ENCODE measurements around the gene SLC9A3.

The SLC9A3 gene

DNA sequence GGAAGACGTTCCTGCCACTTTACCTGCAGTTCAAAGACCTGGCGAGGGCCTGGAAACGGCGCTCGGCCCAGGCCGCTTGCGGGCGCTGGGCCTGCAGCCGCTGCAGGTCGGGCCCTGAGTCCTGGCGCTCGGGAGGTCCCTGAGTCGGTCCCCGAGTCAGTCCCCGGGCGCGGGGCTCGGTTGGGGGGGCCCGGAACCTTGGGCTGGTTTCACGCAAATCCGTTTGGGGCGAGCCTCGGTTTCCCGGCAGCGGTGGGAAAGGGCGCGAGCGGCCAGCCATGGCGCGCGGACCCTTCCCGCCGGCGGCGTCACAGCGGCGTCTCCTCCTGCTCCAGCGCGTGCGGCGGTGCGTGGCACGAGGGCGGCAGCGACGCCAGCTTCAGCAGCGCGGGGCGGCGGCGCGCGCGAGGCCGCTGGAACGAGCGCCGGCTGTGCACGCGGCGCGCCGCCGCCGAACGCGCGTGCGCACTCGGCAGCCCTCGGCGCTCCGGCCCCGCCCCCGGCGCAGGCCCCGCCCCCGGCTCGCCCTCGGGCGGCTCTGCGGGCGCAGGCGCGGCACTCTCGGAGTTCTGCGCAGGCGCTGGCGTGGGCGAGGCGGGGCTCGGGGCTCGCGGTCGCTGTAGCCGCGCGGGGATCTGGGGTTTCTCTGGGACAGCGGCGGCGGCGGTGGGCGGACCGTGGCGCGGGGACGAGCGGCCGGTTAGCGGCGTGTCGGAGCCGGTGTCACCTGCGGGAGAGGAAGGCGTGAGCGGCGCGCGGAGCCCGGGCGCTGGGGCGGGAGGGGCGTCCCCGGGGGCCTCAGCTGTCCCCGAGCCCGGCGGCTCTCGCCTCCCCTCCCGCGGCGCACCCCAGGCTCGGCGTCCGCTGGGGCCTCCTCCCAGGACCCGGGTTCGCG is 51.3 kb downstream of the SLC9A3 start:
- peak; percentile 95 for DNase-seq

- DNase-seq, result no peak
Measured at GRCh38 chr5:472076-472655, 52.1 kb downstream of the SLC9A3 start.

DNA sequence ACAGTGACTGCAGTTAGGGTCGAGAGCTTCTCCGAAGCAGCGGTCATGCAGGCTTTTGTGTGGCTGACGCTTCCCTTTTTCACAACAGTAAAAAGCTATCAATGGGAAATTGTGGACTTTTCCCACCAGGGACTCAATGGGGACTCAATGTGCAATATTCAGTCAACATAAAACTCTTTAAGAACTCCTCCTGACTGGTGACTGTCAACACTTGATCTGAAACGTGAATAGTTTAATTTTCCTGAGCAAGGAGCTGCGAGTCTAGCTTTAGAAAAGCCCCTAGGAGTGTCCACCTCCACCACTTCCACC is 52.5 kb downstream of the SLC9A3 start:
- DNase-seq, result no peak

GRCh38 chr5:470961-471749 is 53.1 kb downstream of the SLC9A3 start:
- DNase-seq, result no peak

- DNase-seq, result no peak
Measured at GRCh38 chr5:469752-470483, 54.3 kb downstream of the SLC9A3 start.

DNA sequence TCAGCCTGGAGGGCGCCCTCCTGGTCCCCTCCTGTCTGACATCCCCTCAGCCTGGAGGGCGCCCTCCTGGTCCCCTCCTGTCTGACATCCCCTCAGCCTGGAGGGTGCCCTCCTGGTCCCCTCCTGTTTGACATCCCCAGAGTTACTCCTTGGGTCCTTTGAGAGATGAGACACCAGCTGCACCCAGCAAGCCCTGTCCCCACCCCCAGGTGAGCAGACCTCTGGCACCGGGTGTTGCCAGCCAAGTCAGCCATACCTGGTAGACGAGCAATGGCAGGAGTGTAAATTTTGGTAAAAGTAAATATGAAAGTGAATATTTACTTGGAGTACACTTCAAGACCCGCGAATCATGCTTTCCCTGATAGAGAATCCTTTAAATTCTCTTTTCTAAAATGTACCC is 55.8 kb downstream of the SLC9A3 start:
- DNase-seq, result no peak

DNA sequence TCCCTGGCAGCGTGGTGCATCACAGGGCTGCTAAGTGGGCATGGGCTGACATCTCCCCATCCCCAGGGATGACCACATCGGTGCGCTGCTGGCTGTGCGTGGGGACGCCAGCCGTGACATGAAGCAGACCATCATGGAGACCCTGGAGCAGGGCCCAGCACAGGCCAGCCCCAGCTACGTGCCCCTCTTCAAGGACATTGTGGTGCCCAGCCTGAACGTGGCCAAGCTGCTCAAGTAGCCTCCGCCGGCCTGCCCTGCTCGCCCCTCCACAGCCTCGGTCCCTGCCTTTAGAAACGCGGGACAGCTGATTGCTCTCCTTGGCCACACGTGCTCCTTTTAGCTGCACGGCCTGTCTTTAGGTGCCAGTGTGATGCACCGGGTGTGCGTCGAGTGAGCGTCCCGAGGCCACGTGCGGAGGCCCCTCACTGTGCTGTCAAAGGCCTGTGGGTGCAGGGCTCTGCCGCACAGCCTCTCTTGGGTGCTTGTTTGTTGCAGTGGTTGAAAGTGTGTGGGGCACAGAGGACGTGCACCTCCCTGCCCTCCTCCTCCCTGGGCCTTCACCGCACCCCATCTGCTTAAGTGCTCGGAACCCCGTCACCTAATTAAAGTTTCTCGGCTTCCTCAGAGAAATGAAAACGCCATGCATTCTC is 57.5 kb downstream of the SLC9A3 start:
- no peak for DNase-seq

- DNase-seq, result no peak
Measured at GRCh38 chr5:465591-466403, 58.5 kb downstream of the SLC9A3 start.

GRCh38 chr5:464843-465590 is 59.2 kb downstream of the SLC9A3 start:
- DNase-seq, result no peak

DNA sequence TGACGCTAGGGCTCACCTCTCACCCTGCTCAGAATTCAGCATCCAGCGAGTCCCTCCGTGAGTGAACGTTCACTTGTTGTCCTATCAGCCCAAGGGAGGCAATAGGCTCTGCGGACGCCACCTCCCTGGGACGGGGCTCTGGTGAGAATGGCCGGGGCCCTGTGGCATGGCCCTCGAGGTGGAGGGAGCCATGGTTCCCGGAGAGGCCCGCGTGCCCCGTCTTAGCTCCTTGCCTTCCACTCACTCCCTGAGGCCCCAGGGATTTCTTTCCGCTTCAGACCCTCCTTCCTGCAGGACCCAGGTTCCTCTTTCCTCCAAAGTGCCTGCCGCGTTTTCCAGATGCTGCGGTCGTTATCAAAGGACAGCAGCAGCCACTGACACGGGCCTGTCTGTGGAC is 59.8 kb downstream of the SLC9A3 start:
- no peak for DNase-seq

DNA sequence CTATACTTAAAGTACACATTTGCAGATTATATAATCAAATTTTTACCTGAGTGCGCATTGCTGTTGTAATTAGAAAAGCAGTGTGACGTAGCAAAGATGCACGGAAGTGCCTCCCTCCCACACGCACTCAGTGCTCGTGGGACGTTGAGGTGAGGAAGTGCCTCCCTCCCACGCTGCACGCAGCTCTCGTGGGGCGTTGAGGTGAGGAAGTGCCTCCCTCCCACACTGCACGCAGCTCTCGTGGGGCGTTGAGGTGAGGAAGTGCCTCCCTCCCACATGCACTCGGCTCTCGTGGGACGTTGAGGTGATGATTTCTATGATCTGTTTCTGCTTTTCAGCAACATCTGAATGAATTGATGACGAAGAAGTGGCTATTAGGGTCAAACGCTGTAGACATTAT is 60.3 kb downstream of the SLC9A3 start:
- DNase-seq, result no peak

DNA sequence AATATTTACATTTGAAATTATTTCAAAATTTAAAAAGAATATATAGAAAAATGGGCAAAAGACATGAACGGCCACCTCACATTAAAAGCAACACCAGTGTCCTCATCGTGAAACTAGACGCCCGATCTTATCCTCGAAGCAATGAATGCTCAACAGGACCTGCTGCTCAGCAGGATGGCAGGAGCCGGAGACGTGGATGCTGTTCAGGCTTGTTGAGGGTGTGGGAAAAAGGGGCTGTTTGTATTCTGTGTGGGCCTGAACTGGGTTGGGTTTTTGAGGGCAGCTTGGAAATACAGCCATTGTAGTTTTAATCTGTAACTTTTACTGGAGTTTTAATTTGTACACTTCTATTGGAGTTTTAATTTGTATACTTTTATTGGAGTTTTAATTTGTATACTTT is 60.9 kb downstream of the SLC9A3 start:
- DNase-seq, result no peak

DNA sequence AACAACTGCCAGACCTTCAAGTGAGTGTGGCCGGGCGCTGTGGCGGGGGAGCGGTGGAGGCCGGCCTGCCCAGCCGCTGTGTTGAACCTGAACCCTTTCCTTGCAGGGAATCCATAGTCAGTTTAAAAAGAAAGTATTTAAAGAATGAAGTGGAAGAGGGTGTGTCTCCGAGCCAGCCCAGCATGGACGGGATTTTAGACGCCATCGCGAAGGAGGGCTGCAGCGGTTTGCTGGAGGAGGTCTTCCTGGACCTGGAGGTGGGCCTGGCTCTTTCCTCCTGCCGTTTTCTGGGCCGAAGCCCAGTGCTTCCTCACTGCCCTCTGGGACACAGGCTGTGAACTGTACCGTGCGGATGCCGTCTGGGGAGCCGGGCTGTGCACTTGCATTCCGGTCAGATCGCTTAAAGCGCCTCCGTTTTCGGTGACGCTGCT is 62.2 kb downstream of the SLC9A3 start:
- no peak for DNase-seq

DNA sequence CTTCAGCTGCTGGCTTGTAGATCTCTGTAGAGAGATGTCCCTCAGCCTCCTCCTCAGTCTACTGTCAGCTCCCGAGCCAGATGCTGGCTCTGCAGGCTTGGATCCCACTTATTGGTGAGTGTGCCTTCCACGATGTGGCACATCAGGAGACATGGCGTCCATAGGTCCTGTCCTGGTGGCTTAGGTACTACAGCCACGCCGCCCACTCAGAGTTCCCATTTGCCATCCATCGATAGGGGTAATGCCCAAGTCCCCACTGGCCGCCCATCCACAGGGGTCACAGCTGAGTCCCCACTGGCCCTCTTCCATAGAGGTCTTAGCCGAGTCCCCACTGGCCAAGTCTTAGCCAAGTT is 64.0 kb downstream of the SLC9A3 start:
- no peak for DNase-seq

- DNase-seq, result no peak
Measured at GRCh38 chr5:459562-460272, 64.5 kb downstream of the SLC9A3 start.

GRCh38 chr5:458547-459353 is 65.5 kb downstream of the SLC9A3 start:
- no peak for DNase-seq

- DNase-seq, result no peak
Measured at GRCh38 chr5:457195-457961, 66.9 kb downstream of the SLC9A3 start.

DNA sequence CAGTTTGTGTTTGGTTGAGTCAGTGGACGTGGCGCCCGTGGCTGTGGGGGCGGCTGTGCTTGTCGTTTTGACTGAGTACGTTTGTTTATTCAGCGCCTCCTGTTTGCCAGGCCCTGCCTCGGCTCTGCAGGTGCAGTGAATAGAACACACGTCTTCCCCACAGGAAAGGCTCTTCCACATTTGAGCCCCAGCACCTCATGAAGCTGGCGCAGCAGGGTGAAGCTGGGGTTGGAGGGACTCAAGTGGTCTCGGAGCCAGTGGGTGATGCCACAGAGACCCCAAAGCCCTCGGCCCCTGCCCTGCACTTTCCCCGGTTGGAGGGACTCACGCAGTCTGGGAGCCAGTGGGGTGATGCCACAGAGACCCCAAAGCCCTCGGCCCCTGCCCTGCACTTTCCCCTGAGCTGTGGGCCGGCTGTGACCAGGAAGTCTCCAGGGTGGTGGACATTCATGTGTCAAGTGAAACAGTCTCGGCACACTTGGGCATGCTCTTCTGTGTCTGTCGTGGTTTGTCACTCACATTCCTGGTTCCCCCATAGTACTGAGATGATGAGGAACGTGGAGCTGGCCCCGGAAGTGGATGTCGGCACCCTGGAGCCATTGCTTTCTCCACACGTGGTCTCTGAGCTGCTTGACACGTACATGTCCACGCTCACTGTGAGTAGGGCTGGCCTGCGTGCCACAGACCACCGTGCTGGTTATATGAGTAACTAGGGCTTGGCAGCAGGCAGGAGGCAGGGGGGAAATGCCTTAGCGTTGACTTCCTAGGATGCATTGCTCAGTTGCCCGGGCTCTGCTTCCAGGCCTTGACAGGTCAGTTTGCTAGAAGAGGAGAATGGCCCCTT is 67.7 kb downstream of the SLC9A3 start:
- DNase-seq, result no peak

Data from RPMI8226 (cell line).